ENCODE measurements around the gene YAP1. TPM values are rescaled to one million over a fixed set of nuclear protein-coding genes. Genes with fewer than 3 reads are reported as not detected.

YAP1 gene
- total RNA-seq, 2 experiments from 2014 or later: not detected

DNA sequence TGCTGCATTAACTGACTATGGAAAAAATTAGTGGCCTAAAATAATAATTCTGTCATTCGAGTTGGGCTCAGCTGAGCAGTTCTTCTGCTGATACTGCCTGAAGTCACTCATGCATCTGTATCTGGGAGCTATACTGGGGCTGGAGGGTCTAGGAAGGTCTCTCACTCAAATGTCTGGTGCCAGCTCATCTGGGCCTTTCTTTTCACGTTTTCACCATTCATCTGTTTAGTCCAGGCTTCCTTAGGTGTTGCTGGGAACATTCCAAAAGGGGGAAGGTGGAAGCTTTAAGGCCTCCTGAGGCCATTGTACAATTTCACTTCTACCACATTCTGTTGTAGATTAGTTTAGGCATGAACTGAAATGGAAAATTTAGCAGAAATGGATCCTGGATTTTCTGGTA is 28.0 kb downstream of the YAP1 start:
- no peaks in the 10 kb centered on the region for H3K9me2 ChIP-seq (ENCODE audit: insufficient read depth, low read length)
- BruUV-seq (replicated peaks): no TSS peak
- H3K79me2 ChIP-seq (ENCODE audit: insufficient read depth, low read depth, low read length): no peaks in the 10 kb centered on the region
- no peaks in the 10 kb centered on the region for H3K9me3 ChIP-seq (ENCODE audit: low read length)
- H3K4me2 ChIP-seq (ENCODE audit: low read length): no peak overlapping the region
- TF ChIP-seq EZH2phosphoT487 (IDR thresholded peaks at IDR 0.05; ENCODE audit: borderline replicate concordance, low read depth, low read length) (no peak), CTCF (conservative IDR thresholded peaks at IDR 0.05; ENCODE audit: low read length) (no peak)
- ChIA-PET POLR2A (no interaction called here), CTCF (ENCODE audit: unreplicated experiment) (no interaction called here)
- no peaks in the 10 kb centered on the region for H4K20me1 ChIP-seq (ENCODE audit: insufficient read depth, low read length)
- intact Hi-C loops (cut with micrococcal nuclease; ENCODE audit: unreplicated experiment): no loop called here
- no peak overlapping the region for H2AFZ ChIP-seq (ENCODE audit: low read length)
- no peaks in the 10 kb centered on the region for H3K4me1 ChIP-seq (ENCODE audit: insufficient read depth, low read length, poor library complexity, severe bottlenecking)
- H3K36me3 ChIP-seq (ENCODE audit: insufficient read depth, low read length): no peaks in the 10 kb centered on the region
- DNase-seq (ENCODE audit: low spot score): no peak
- no peak overlapping the region for H3K4me3 ChIP-seq (ENCODE audit: low read depth, low read length, poor library complexity, severe bottlenecking)
- no peak overlapping the region for H3K27ac ChIP-seq (ENCODE audit: low read depth, low read length, poor library complexity, severe bottlenecking)

GRCh38 chr11:102138670-102139069 is 28.4 kb downstream of the YAP1 start:
- TF ChIP-seq EZH2phosphoT487 (IDR thresholded peaks at IDR 0.05; ENCODE audit: borderline replicate concordance, low read depth, low read length) (no peak), CTCF (conservative IDR thresholded peaks at IDR 0.05; ENCODE audit: low read length) (no peak)
- no peak for DNase-seq (ENCODE audit: low spot score)
- no peaks in the 10 kb centered on the region for H4K20me1 ChIP-seq (ENCODE audit: insufficient read depth, low read length)
- ChIA-PET POLR2A (no interaction called here), CTCF (ENCODE audit: unreplicated experiment) (no interaction called here)
- no peak overlapping the region for H3K4me3 ChIP-seq (ENCODE audit: low read depth, low read length, poor library complexity, severe bottlenecking)
- H3K27ac ChIP-seq (ENCODE audit: low read depth, low read length, poor library complexity, severe bottlenecking): no peak overlapping the region
- H3K4me2 ChIP-seq (ENCODE audit: low read length): no peak overlapping the region
- BruUV-seq (replicated peaks): no TSS peak
- no peaks in the 10 kb centered on the region for H3K9me3 ChIP-seq (ENCODE audit: low read length)
- H2AFZ ChIP-seq (ENCODE audit: low read length): no peak overlapping the region
- H3K9me2 ChIP-seq (ENCODE audit: insufficient read depth, low read length): no peaks in the 10 kb centered on the region
- intact Hi-C loops (cut with micrococcal nuclease; ENCODE audit: unreplicated experiment): no loop called here
- no peaks in the 10 kb centered on the region for H3K79me2 ChIP-seq (ENCODE audit: insufficient read depth, low read depth, low read length)
- H3K36me3 ChIP-seq (ENCODE audit: insufficient read depth, low read length): no peaks in the 10 kb centered on the region
- no peaks in the 10 kb centered on the region for H3K4me1 ChIP-seq (ENCODE audit: insufficient read depth, low read length, poor library complexity, severe bottlenecking)

- CTCF ChIA-PET (ENCODE audit: unreplicated experiment): no interaction called here
- BruUV-seq (replicated peaks): no TSS peak
- intact Hi-C loops (cut with micrococcal nuclease; ENCODE audit: unreplicated experiment): no loop called here
- Histone ChIP-seq H3K9me2 (ENCODE audit: insufficient read depth, low read length) (no peaks in the 10 kb centered on the region), H4K20me1 (ENCODE audit: insufficient read depth, low read length) (no peaks in the 10 kb centered on the region), H3K4me1 (ENCODE audit: insufficient read depth, low read length, poor library complexity, severe bottlenecking) (no peaks in the 10 kb centered on the region), H3K4me3 (ENCODE audit: low read depth, low read length, poor library complexity, severe bottlenecking) (no peak overlapping the region), H3K36me3 (ENCODE audit: insufficient read depth, low read length) (no peaks in the 10 kb centered on the region), H3K9me3 (ENCODE audit: low read length) (no peaks in the 10 kb centered on the region), H3K4me2 (ENCODE audit: low read length) (no peak overlapping the region), H2AFZ (ENCODE audit: low read length) (no peak overlapping the region), H3K27ac (ENCODE audit: low read depth, low read length, poor library complexity, severe bottlenecking) (no peak overlapping the region), H3K79me2 (ENCODE audit: insufficient read depth, low read depth, low read length) (no peaks in the 10 kb centered on the region)
- POLR2A ChIA-PET: interaction anchor here (0.7 to 1.1 kb wide), 3 partner anchors 9 to 83 kb away, joined by 3 to 6 read pairs (median 3); no protein-coding TSS in a partner anchor
- TF ChIP-seq EZH2phosphoT487 (IDR thresholded peaks at IDR 0.05; ENCODE audit: borderline replicate concordance, low read depth, low read length) (no peak), CTCF (conservative IDR thresholded peaks at IDR 0.05; ENCODE audit: low read length) (no peak)
- no peak for DNase-seq (ENCODE audit: low spot score)
These were observed 28.8 kb downstream of the YAP1 start for GRCh38 chr11:102139081-102139498.

All from OCI-LY7 (cell line).